Dedifferentiated amniotic fluid mesenchymal stem cell (primary cell): Measurements from ENCODE around the gene FREM2.

Experiments used
- DNase-seq: peaks from one replicate; pipeline ENCODE4 v3.0.0-alpha.2; 2016; ENCODE audit errors: extremely low spot score

Gene FREM2

GRCh38 chr13:38898481-38898880 is 211.6 kb downstream of the FREM2 start:
- no peak for DNase-seq

DNA sequence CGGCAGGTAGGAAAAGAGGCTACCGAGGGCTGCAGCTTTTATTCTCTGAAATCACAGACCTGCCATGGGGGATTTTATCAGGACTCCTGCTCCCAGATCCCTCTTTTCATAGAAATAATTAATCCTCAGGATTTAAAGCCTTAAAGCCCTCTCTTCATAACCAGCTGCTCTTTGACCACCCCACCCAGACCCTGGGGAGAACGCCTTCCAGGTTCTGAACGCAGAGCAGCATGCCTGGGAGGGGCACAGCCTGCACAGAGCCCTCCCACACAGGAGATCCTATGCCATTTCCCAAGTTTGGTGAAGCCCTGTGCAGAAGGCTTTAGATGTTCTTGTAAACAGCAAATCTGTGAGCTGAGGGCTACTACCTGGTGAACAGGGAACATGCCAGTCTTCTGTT is 212.7 kb downstream of the FREM2 start:
- no peak for DNase-seq

DNA sequence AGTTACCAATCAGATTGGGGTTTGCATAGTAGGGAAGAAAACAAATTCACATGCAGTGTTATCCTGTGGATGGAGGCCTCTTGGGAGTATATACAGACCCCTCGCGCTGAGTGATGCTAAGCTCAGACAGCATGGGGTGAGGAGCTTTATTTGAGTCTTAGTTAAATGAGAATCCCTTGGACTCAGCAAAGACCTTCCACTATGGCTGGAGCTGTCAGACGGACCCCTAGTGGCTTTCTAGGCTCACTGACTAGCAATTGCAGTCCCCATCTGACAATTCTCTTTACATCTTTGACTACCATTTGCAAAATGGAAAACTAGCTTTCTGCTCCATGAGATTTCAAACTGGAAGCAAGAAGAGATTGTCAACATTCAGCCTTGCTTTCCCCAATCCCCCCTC is 213.3 kb downstream of the FREM2 start:
- no peak for DNase-seq

DNA sequence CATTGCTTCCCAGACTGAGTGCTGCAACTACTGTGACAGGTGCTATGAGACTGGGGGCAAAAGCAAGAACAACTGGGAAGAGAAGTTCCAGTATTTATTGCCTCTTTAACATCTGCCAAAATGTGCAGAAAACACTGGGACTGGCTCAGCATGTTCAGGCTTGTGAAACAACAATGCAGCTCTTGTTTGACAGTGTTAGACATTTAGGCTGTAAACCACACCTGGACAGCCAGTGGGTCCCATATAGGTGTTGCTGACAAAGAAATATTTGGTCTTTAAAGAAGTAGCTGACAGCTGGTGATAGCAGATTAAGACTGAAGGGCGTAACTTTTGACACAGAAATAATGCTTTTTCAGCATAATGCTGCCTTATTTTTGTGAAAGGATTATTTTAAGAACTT is 215.7 kb downstream of the FREM2 start:
- DNase-seq, result no peak

DNA sequence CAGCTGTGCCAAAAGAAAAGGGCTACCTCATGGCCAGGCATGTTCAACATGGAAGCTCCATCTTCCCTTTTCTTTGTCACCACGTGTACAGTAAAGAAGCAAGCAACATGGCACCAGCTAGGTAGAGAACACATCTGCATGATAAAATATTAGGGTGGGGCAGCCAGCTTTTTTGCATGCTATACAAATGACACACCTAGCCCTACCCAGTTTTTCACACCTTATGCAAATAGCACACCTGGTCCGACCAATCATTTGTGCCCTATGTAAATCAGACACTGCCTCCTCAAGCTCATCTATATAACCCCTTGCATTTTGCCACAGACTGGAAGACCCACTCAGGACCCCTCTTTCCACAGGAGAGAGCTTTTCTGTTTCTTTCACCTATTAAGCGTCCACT is 218.2 kb downstream of the FREM2 start:
- no peak for DNase-seq

DNA sequence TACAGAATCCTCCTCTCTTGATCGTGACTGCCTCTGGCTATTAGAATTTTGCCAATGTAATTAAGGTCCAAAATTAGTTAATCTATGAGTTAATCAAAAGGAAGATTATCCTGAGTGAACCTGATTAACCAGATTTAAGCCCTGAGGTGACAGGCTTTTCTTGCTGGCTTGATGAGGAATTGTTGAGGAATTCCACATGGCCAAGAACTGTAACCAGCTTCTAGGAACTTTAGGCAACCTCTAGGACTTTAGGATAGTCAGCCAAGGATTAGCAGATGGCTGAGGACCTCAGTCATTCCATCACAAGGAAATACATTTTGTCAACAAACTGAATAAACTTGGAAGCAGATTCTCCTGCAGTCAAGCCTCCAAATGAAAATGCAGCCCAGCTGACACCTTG is 219.0 kb downstream of the FREM2 start:
- DNase-seq, result no peak

- DNase-seq, result no peak
Measured at GRCh38 chr13:38908574-38908973, 221.7 kb downstream of the FREM2 start.

DNA sequence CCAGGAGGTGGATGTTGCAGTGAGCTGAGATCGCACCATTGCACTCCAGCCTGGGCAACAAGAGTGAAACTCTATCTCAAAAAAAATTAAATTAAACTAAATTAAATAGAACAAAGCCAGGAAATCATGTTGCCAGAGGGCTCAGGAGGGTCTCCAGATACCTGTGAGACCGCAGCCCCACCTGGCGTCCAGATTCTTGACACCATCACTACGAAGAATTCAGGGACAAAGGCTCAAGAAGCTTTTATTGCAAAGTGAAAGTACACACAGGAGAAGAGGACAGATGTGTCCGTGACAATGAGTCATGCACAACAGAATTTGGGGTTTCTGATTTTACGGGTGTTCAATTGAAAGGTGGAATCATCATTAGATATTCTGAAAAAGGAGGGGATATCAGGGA is 227.2 kb downstream of the FREM2 start:
- DNase-seq, result no peak

DNA sequence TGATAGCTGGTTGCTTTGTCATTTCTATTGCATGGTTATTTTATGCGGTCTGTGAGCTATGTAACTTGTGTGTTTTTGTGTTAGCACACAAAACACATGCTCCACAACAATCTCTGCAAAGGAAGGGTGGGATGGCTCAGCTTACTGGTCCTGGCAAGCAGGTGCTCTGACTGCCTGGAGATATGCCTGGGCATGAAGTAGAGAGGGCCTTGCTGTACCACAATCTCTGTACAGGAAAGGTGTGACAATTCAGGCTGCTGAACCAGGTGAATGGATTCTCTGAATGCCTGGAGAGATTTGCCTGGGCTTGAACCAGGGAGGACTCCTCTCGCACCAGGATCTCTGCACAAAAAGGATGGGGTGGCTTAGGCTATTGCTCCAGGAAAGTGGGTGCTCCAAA is 234.2 kb downstream of the FREM2 start:
- no peak for DNase-seq

DNA sequence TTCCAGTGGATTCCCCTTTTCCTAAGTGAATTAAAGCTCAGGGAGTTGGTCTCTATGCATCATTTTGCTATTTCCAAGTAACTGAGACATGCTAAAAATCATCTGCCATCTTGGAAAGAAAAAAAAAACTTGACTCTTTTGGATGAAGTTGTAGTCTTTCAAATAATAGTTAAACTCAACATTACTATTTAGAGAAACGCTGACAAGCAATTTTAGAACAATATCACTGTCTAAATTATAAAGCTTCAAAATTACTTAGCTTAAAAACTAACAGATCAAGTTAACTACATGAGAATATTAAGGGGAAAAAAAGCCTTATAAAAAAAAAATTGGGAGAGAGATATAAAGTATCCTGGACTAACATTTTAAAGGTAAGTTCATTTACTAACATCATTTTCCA is 235.3 kb downstream of the FREM2 start:
- no peak for DNase-seq

DNA sequence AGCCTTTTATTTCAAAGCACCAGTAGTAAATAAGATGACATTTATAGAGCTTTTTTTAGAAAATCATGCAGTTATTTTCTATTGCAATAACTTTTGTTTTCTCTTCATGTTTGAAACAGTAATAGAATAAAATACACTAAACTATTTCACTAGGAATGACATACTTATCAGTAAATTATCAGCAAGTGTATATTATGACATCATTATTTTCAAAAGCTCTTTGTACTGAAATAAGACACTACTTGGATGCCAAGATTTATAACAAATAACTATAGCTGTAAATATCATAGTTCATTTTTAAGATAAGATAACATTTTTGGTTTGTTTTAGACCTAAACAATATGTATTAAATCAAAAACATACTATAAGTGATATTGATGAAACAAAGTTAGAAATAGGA is 246.9 kb downstream of the FREM2 start:
- no peak for DNase-seq
